Islet of Langerhans (tissue), 1 donor: ENCODE data around the gene CA5B.
"Not testable (repeated sequence)": the region's sequence is repeated elsewhere in the genome, so short reads cannot be mapped to it uniquely, and the experiment has no call there.

ENCODE experiments used
- FAIRE-seq: peaks from one replicate; lab custom pipeline; 2011; peaks lifted over from hg19 to GRCh38; lab: Jason Lieb, UNC

CA5B gene

DNA sequence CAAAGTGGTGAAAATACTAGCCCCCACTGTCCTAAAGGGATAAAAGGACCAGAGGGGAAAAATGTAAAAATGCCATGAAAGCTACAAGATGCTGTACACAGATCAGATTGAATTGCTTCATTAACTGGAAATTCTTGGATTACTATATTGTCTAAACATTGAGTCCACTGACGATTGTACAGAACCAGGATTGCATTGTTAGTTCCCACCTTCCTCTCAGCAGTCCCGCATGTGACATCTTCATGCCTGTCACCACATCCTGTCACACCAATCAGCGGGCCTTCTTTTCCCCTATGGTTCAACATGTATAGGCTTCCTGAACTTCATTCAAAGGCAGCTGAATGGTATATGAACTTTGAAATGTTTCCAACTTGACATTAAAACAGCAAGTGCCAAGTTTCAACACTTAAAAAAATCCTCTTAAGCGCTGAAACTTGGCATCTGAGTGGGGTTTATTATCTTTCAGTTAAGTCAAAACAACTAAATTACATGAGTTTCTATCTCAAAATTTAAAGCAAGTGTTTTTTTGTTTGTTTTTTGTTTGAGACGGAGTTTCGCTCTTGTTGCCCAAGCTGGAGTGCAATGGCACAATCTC is 76.8 kb downstream of the CA5B start:
- no peak for FAIRE-seq

DNA sequence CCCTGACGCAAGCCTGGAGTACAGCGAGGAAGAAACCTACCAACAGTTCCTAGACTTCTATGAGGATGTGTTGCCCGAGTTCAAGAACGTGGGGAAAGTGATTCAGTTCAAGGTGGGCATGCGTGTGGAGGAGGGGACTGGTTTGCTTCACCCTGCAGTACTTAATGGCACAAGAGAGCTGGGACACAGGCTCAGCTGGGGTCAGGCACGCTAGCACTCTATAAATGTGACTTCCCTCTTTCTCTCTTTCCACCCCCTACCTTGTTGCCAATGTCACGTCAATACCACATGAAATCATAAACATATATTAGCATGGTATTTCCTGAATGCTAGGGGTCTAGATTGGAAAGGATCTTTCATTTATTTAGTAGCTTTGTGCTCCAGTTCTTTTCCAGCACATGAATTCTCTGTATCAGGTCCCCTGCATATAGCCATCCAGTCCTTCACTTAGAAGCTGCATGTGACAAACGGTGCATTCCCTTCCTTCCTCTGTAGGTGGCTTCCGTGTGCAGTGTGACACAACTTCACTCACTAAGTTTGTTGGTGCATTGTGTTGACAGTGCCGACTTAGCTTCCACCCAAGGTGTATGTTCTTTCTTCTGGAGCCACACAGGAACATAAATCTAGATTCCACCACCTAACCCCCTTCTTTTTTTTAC is 77.8 kb downstream of the CA5B start:
- FAIRE-seq = no peak

DNA sequence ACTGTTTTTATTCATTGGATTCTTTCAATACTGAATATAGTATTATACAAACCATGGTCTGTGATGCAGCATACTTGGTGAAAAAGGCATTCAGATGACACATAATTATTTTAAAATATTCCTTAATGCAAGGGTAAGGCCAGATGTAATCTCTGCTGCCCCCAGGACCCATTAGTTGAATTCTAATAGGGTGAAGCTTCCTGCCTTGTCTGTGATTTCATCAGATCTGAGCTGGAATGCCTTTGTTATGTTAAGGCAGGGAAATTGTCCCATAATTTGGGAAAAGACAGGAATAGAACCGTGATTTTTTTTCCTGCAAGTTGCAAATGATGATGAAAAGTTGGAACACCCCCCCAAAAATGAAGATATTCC is 78.4 kb downstream of the CA5B start:
- FAIRE-seq = no peak

DNA sequence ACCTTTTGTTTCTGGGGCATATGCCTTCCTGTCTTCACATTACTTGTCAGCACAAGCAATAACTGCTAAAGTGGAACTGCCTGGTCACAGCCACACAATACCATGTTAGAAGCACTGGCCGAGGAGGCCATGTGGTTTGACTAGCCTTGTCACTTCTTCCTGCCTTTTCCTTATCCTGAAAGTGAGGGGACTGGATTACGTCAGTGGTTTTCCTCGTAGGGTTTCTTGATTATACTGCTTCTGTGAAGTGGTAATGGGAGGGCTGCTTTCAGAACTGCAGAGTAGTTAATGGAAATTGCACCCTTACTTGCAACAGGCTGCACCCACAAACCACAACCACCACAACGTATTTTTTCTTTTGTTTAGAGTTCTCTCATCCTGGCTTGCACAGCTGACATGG is 78.8 kb downstream of the CA5B start:
- FAIRE-seq = no peak

DNA sequence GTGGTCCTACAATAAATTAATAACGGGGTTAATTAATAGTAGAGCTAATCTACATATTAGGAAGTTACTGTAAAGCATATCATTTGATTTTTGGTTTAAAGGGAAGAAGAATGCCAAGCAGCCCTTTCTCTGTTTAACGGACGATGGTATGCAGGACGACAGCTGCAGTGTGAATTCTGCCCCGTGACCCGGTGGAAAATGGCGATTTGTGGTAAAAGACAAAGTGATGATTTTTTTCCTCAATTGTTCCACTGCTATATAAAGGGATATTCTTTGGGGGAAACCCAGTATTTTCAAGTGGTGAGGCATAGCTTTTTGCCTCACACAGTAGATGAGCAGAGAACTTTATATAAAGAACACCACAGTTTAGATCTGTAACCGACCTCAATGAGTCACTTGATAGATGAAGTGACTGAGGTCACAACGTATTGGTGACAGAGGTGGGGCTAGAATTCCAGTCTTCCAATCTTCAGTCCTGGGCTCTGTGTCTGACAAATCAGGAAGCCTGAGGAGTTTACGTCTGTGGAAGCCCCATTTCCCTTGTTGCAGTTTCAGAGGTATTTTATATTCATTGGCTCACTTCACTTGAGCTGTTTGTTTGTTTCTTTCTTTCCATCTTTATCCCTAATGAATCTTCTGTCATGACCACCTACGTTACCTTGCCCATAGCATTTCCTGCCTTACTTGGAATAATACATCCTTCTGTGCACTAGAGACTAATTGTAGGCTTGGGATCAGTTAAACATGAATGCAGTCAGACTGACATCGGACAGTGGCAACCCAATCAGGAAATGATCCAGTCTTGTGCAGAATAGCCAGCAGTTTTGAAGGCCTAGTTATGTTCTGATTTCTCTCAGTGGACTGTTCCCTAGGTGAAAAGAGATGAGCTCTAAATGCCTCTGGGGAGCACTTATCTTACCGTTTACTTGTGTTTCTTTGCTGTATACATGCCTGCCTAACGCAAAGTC is 82.3 kb downstream of the CA5B start:
- no peak for FAIRE-seq

- FAIRE-seq = no peak
Observed at GRCh38 chrX:15822922-15823321, 84.9 kb downstream of the CA5B start.

DNA sequence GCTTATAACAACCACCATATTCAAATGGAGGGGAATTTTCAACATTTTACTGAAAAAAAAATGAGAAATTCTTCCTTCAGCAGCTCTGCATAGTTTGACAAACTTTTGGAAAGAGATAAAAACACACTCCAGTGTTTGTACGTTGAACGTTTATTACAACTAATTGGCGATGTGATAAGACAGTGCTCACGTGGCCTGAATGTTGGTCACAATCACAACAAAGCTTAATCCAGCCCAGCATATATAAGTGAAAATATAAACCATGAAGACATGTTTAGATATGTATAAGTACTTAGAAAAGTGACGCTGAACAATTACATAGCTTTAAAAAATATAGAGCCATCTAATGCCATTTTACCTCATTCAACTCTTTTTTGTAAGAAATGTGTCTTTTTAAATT is 87.9 kb downstream of the CA5B start:
- FAIRE-seq = no peak

DNA sequence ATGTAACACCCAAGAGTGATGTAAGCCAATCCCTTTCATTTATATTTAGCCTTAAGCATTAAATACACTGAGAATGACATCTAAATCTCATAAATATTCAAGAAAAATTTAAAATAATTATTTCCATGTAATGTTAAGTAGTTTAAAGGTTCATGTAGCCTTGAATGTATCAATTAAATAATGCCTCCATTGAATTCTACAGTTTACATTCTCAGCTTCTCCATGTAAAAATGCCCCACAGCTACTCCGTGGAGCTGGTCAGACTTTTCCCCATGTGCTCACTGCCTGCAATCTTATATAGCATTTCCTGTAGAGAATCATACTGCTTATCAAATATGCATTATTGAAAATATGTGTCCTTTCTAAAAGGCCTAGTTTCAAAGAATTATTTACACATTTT is 91.1 kb downstream of the CA5B start:
- FAIRE-seq = no peak

DNA sequence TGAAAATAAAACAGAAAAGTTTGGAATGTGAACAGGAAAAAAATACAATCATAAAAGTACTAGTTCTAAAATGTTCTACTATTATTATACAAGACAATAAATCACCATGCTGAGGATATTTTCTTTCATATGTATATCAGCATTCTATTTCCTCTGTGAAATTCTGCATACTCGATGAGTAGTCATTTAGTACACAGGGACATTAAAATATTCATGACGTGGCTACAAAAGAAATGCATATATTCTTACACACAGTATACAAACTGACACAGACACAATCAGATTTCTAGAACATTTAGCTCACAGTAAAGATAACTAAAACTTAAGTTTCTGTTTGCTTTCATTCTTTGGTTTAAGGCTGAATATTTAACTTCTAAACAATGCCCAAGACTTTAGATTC is 93.3 kb downstream of the CA5B start:
- not testable (repeated sequence) for FAIRE-seq

DNA sequence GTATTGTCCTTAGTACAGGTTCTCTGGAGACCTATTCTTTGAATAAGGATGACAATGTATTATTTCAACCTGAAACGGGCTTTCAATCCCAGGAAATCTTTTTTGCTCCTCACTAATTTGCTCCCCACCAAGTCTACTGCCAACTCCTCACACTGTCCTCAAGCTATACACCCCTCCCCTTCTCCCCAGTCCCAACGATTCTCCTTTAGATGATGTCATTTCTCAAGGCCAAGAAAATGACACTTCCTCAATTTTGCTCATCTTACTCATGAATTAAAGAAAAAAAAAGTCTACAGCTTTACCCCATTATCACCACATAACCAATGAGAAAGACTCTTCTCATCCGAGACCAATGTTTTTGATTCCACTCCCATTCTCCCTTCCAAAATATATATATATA is 96.0 kb downstream of the CA5B start:
- no peak for FAIRE-seq

- no peak for FAIRE-seq
Observed at GRCh38 chrX:15834827-15835595, 96.9 kb downstream of the CA5B start.
